ENCODE measurements around the gene DTYMK.
A peak's percentile ranks its signal among the peaks of the same experiment; 100 is the strongest.

Gene DTYMK

GRCh38 chr2:241701149-241701398 lies 14.5 kb upstream of the DTYMK start:
- Histone ChIP-seq H3K36me3 (ENCODE audit: control insufficient read depth in 2 of 2, insufficient read depth in 1 of 2, low read length in 2 of 2) (peaks cover 4 to 21% of the 10 kb centered on the region in 2 experiments; a peak in 2 of 3 replicates), H3K27ac (ENCODE audit: extremely low read depth, low read depth, low read length) (peak overlapping the region; percentile 89), H3K4me1 (ENCODE audit: control insufficient read depth, insufficient read depth, low read length) (peaks cover 6% of the 10 kb centered on the region), H3K4me3 (ENCODE audit: low read depth, low read length) (peak overlapping the region; percentile 82), H3K9me3 (ENCODE audit: control insufficient read depth, insufficient read depth, low read depth, low read length) (no peaks in the 10 kb centered on the region)
- CTCF ChIA-PET: interaction anchor here (1.1 to 1.7 kb wide), 2 partner anchors 30 to 178 kb away, joined by 4 to 5 read pairs; no protein-coding TSS in a partner anchor
- TF ChIP-seq ZNF561 (tag by site-specific recombination; IDR thresholded peaks at IDR 0.05; ENCODE audit: borderline replicate concordance) (peak; percentile 99), ZNF654 (tag by site-specific recombination; IDR thresholded peaks at IDR 0.05; ENCODE audit: low read depth) (0 out of 2 replicates have a peak, but pooled peaks have one; percentile 2), ZNF335 (tag by site-specific recombination; conservative IDR thresholded peaks at IDR 0.05) (peak; percentile 90), ZNF558 (tag by site-specific recombination; IDR thresholded peaks at IDR 0.05) (no peak), HOXD13 (CRISPR knock-in tag; IDR thresholded peaks at IDR 0.05; ENCODE audit: borderline replicate concordance) (no peak), ZNF639 (tag by site-specific recombination; IDR thresholded peaks at IDR 0.05) (0 out of 2 replicates have a peak, but pooled peaks have one; percentile 49), CTCF (tag by site-specific recombination; IDR thresholded peaks at IDR 0.05) (peak; percentile 71)
- POLR2A ChIA-PET: interaction anchor here (0.8 to 6.3 kb wide), 4 partner anchors 12 to 34 kb away, joined by 5 to 58 read pairs (median 12); partner anchors contain the start of genes D2HGDH and DTYMK

- ChIA-PET CTCF (interaction anchor here (0.6 kb wide), 1 partner anchor 184 kb away, joined by 3 read pairs; no protein-coding TSS in a partner anchor), POLR2A (no interaction called here)
- peaks cover 14 to 36% of the 10 kb centered on the region in 2 experiments; a peak in 2 of 3 replicates for H3K36me3 ChIP-seq (ENCODE audit: control insufficient read depth in 2 of 2, insufficient read depth in 1 of 2, low read length in 2 of 2)
- no peaks in the 10 kb centered on the region for H3K9me3 ChIP-seq (ENCODE audit: control insufficient read depth, insufficient read depth, low read depth, low read length)
- H3K4me3 ChIP-seq (ENCODE audit: low read depth, low read length): no peak overlapping the region
- no peak overlapping the region for H3K27ac ChIP-seq (ENCODE audit: extremely low read depth, low read depth, low read length)
- no peaks in the 10 kb centered on the region for H3K4me1 ChIP-seq (ENCODE audit: control insufficient read depth, insufficient read depth, low read length)
- TF ChIP-seq GFI1B (tag by site-specific recombination; IDR thresholded peaks at IDR 0.05) (no peak), ZNF26 (tag by site-specific recombination; IDR thresholded peaks at IDR 0.05) (no peak), ZNF626 (tag by site-specific recombination; IDR thresholded peaks at IDR 0.05) (no peak), ZNF654 (tag by site-specific recombination; IDR thresholded peaks at IDR 0.05; ENCODE audit: low read depth) (no peak), ZBTB7A (tag by site-specific recombination; IDR thresholded peaks at IDR 0.05; ENCODE audit: low read depth) (no peak), ZFP69B (tag by site-specific recombination; IDR thresholded peaks at IDR 0.05) (no peak), ZNF571 (tag by site-specific recombination; IDR thresholded peaks at IDR 0.05) (no peak)
Observed at GRCh38 chr2:241695651-241696050, 9.0 kb upstream of the DTYMK start.

GRCh38 chr2:241692448-241692847 lies 5.8 kb upstream of the DTYMK start:
- H3K27ac ChIP-seq (ENCODE audit: extremely low read depth, low read depth, low read length): no peak overlapping the region
- ChIA-PET CTCF (no interaction called here), POLR2A (interaction anchor here (0.6 kb wide), 1 partner anchor 8 kb away, joined by 3 read pairs; no protein-coding TSS in a partner anchor)
- no peak overlapping the region for H3K4me3 ChIP-seq (ENCODE audit: low read depth, low read length)
- 0 out of 2 replicates have a peak, but pooled peaks cover 2% of the 10 kb centered on the region for H3K4me1 ChIP-seq (ENCODE audit: control insufficient read depth, insufficient read depth, low read length)
- H3K9me3 ChIP-seq (ENCODE audit: control insufficient read depth, insufficient read depth, low read depth, low read length): no peaks in the 10 kb centered on the region
- H3K36me3 ChIP-seq (ENCODE audit: control insufficient read depth in 2 of 2, insufficient read depth in 1 of 2, low read length in 2 of 2): peaks cover 14 to 51% of the 10 kb centered on the region in 2 experiments; a peak in 2 of 3 replicates
- TF ChIP-seq ZNF155 (tag by site-specific recombination; IDR thresholded peaks at IDR 0.05) (no peak), ZSCAN16 (tag by site-specific recombination; IDR thresholded peaks at IDR 0.05) (no peak), ZSCAN30 (tag by site-specific recombination; IDR thresholded peaks at IDR 0.05) (no peak), ZNF521 (tag by site-specific recombination; IDR thresholded peaks at IDR 0.05) (no peak), ZBTB49 (tag by site-specific recombination; IDR thresholded peaks at IDR 0.05; ENCODE audit: low read depth) (no peak), KLF8 (tag by site-specific recombination; IDR thresholded peaks at IDR 0.05) (no peak), ZNF768 (tag by site-specific recombination; IDR thresholded peaks at IDR 0.05) (no peak), ZNF24 (tag by site-specific recombination; IDR thresholded peaks at IDR 0.05) (no peak), ZBTB8A (tag by site-specific recombination; IDR thresholded peaks at IDR 0.05) (no peak), ZFP3 (tag by site-specific recombination; IDR thresholded peaks at IDR 0.05; ENCODE audit: low read depth) (no peak)
